Jurkat, Clone E6-1 (cell line): Measurements from ENCODE around the gene NAGS.
"Not testable (repeated sequence)": the region's sequence is repeated elsewhere in the genome, so short reads cannot be mapped to it uniquely, and the experiment has no call there.

Source experiments
- DNase-seq: peaks from one replicate; pipeline ENCODE4 v3.0.0-alpha.2; 2011; ENCODE audit warnings: low read depth, low spot score
- H3K4me3 ChIP-seq: 2 replicates; pipeline ENCODE4 v1.5.1; 2011; ENCODE audit warnings: mild to moderate bottlenecking, low read length, control low read depth, moderate library complexity

NAGS gene

GRCh38 chr17:43982171-43982570 lies 22.3 kb upstream of the NAGS start:
- DNase-seq = no peak

GRCh38 chr17:43983196-43983514 lies 21.3 kb upstream of the NAGS start:
- no peak for DNase-seq
- no peak overlapping the region for H3K4me3 ChIP-seq

More at GRCh38 chr17:43982171-43982570, 22.3 kb upstream of the NAGS start:
- no peak overlapping the region for H3K4me3 ChIP-seq

GRCh38 chr17:43983515-43984411 lies 20.7 kb upstream of the NAGS start:
- no peak overlapping the region for H3K4me3 ChIP-seq
- DNase-seq = no peak

GRCh38 chr17:43984521-43984920 lies 19.9 kb upstream of the NAGS start:
- no peak overlapping the region for H3K4me3 ChIP-seq
- no peak for DNase-seq

GRCh38 chr17:43986225-43986981 lies 18.0 kb upstream of the NAGS start:
- DNase-seq = no peak
- no peak overlapping the region for H3K4me3 ChIP-seq

- H3K4me3 ChIP-seq = no peak overlapping the region
- DNase-seq = no peak
Measured at GRCh38 chr17:43987131-43988021, 17.0 kb upstream of the NAGS start.

- no peak overlapping the region for H3K4me3 ChIP-seq
- no peak for DNase-seq
Measured at GRCh38 chr17:43988301-43988700, 16.1 kb upstream of the NAGS start.

GRCh38 chr17:43992641-43993040 lies 11.8 kb upstream of the NAGS start:
- no peak for DNase-seq
- no peak overlapping the region for H3K4me3 ChIP-seq

- DNase-seq = peak; percentile 27
- H3K4me3 ChIP-seq = peak overlapping the region; percentile 18; the same call in 1 of the 2 replicates
Measured at GRCh38 chr17:43994272-43995149, 9.9 kb upstream of the NAGS start.

- no peak overlapping the region for H3K4me3 ChIP-seq
- no peak for DNase-seq
Measured at GRCh38 chr17:43995150-43995471, 9.3 kb upstream of the NAGS start.

GRCh38 chr17:43997180-43997579 lies 7.2 kb upstream of the NAGS start:
- not testable (repeated sequence) for DNase-seq, H3K4me3 ChIP-seq

GRCh38 chr17:43998552-43998951 lies 5.9 kb upstream of the NAGS start:
- no peak overlapping the region for H3K4me3 ChIP-seq
- DNase-seq = no peak

GRCh38 chr17:43999024-43999423 lies 5.4 kb upstream of the NAGS start:
- no peak overlapping the region for H3K4me3 ChIP-seq
- no peak for DNase-seq

- DNase-seq = no peak
- H3K4me3 ChIP-seq = no peak overlapping the region
Measured at GRCh38 chr17:44000141-44000860, 4.1 kb upstream of the NAGS start.

- no peak for DNase-seq
- H3K4me3 ChIP-seq = no peak overlapping the region
Measured at GRCh38 chr17:44000871-44001460, 3.5 kb upstream of the NAGS start.

GRCh38 chr17:44001461-44001920 lies 2.9 kb upstream of the NAGS start:
- DNase-seq = no peak

GRCh38 chr17:44002141-44002848 lies 2.1 kb upstream of the NAGS start:
- DNase-seq = no peak

More at GRCh38 chr17:44001461-44001920, 2.9 kb upstream of the NAGS start:
- H3K4me3 ChIP-seq = no peak overlapping the region

More at GRCh38 chr17:44002141-44002848, 2.1 kb upstream of the NAGS start:
- no peak overlapping the region for H3K4me3 ChIP-seq
